ENCODE measurements around the gene SERTM2. TPM values are rescaled to one million over a fixed set of nuclear protein-coding genes. Genes with fewer than 3 reads are reported as not detected.
"Not testable (repeated sequence)": the region's sequence is repeated elsewhere in the genome, so short reads cannot be mapped to it uniquely, and the experiment has no call there.

Gene SERTM2
- total and polyA plus RNA-seq, 2 experiments from 2014 or later = 1.6 to 2.9 TPM

DNA sequence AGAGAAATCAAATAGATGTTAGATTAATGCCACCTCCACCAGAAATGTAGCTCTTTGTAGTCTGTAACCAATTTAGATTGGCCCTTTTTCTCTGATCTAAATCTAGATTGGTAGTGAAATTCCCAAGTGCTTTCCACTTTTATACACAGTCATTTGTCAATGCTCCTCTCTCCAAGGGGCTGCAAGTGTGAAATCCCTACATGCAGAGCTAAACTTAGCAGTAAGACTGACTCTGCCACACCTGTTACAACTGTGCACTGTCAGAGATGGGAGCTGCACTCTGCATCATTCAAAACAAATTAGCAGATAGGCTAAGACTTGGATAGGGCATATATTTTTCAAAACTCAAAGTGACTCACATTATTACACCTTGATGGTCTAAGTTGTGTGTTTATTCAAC, 9.1 kb downstream of the SERTM2 start:
- no peak overlapping the region for H3K4me2 ChIP-seq
- no peaks in the 10 kb centered on the region for H4K20me1 ChIP-seq (ENCODE audit: insufficient read depth, poor library complexity, severe bottlenecking)
- H3K79me2 ChIP-seq = no peaks in the 10 kb centered on the region
- H3K4me3 ChIP-seq = no peak overlapping the region
- H3K27me3 ChIP-seq = no peaks in the 10 kb centered on the region
- no peaks in the 10 kb centered on the region for H3K9me2 ChIP-seq (replicated peaks; ENCODE audit: insufficient read depth)
- DNase-seq (ENCODE audit: low spot score) = no peak
- H2AFZ ChIP-seq = no peak overlapping the region
- H3K36me3 ChIP-seq (replicated peaks; ENCODE audit: insufficient read depth, low read depth) = no peaks in the 10 kb centered on the region
- H3K4me1 ChIP-seq (ENCODE audit: insufficient read depth) = no peaks in the 10 kb centered on the region
- TF ChIP-seq, protein P1, sequence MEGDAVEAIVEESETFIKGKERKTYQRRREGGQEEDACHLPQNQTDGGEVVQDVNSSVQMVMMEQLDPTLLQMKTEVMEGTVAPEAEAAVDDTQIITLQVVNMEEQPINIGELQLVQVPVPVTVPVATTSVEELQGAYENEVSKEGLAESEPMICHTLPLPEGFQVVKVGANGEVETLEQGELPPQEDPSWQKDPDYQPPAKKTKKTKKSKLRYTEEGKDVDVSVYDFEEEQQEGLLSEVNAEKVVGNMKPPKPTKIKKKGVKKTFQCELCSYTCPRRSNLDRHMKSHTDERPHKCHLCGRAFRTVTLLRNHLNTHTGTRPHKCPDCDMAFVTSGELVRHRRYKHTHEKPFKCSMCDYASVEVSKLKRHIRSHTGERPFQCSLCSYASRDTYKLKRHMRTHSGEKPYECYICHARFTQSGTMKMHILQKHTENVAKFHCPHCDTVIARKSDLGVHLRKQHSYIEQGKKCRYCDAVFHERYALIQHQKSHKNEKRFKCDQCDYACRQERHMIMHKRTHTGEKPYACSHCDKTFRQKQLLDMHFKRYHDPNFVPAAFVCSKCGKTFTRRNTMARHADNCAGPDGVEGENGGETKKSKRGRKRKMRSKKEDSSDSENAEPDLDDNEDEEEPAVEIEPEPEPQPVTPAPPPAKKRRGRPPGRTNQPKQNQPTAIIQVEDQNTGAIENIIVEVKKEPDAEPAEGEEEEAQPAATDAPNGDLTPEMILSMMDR (IDR thresholded peaks at IDR 0.05; ENCODE audit: poor library complexity) = no peak
- TF ChIP-seq EZH2 (IDR thresholded peaks at IDR 0.05; ENCODE audit: borderline replicate concordance) (no peak), EZH2phosphoT487 (IDR thresholded peaks at IDR 0.05; ENCODE audit: low read depth, severe bottlenecking, unreplicated experiment) (no peak)
- H3K9me3 ChIP-seq (ENCODE audit: low read depth) = no peaks in the 10 kb centered on the region
- no peak overlapping the region for H3K27ac ChIP-seq

DNA sequence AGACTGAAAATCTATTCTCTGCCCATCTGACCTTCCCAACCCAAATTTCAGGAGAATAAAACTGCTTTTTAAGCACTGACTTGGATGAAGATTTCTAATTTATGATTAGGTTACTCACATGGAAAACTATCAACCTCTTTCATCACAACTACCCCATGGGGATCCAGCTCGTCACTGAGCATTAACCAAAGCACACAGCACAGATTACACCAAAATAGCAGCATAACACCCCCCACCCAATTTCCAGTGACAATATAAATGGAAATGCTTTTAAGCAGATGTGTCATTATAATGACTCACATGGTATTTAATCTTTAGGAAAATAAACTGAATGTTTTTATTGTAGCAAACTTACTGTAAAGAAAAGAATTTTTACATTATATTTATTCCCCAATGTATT, 9.7 kb downstream of the SERTM2 start:
- 77% methylated on average over 1 of the region's 1 CpG for WGBS (ENCODE audit: low lambda C conversion rate, missing lambda C conversion rate)
- Histone ChIP-seq H3K4me3 (no peak overlapping the region), H3K4me2 (no peak overlapping the region), H3K36me3 (replicated peaks; ENCODE audit: insufficient read depth, low read depth) (no peaks in the 10 kb centered on the region), H3K9me3 (ENCODE audit: low read depth) (no peaks in the 10 kb centered on the region), H4K20me1 (ENCODE audit: insufficient read depth, poor library complexity, severe bottlenecking) (no peaks in the 10 kb centered on the region), H3K9me2 (replicated peaks; ENCODE audit: insufficient read depth) (no peaks in the 10 kb centered on the region), H3K79me2 (no peaks in the 10 kb centered on the region), H3K27ac (no peak overlapping the region), H3K27me3 (no peaks in the 10 kb centered on the region), H3K4me1 (ENCODE audit: insufficient read depth) (no peaks in the 10 kb centered on the region), H2AFZ (no peak overlapping the region)
- no peak for DNase-seq (ENCODE audit: low spot score)
- no peak for TF ChIP-seq EZH2 (IDR thresholded peaks at IDR 0.05; ENCODE audit: borderline replicate concordance)
- TF ChIP-seq, protein P1 (IDR thresholded peaks at IDR 0.05; ENCODE audit: poor library complexity) = no peak
- TF ChIP-seq EZH2phosphoT487 (IDR thresholded peaks at IDR 0.05; ENCODE audit: low read depth, severe bottlenecking, unreplicated experiment) = no peak

DNA sequence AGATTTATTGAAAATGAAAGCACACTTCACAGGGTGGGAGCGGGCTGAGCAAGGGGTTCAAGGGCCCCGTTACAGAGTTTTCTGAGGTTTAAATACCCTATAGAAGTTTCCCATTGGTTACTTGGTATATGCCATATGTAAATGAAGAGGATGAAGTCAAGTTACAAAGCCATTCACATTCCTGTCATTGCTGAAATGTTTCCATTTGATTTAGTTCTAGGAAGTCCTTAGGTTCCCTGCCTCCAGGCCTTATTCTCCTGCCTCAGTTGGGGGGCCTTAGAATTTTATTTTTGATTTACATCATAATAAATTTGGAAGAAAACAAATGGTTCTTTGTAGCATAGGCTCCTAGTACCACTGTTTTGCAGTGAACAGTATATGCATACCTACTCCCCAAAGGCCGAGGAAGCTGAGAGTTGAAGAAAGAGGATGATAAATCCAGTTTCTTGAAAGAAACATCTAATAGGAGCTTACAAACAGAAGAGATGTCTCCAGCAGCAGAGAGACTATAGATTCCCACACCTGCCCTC, 31.8 kb downstream of the SERTM2 start:
- Histone ChIP-seq H3K79me2 (no peaks in the 10 kb centered on the region), H3K27me3 (no peaks in the 10 kb centered on the region), H3K9me2 (replicated peaks; ENCODE audit: insufficient read depth) (no peaks in the 10 kb centered on the region), H3K4me3 (no peak overlapping the region), H3K27ac (no peak overlapping the region), H3K9me3 (ENCODE audit: low read depth) (no peaks in the 10 kb centered on the region), H4K20me1 (ENCODE audit: insufficient read depth, poor library complexity, severe bottlenecking) (no peaks in the 10 kb centered on the region), H3K4me1 (ENCODE audit: insufficient read depth) (no peaks in the 10 kb centered on the region), H3K36me3 (replicated peaks; ENCODE audit: insufficient read depth, low read depth) (no peaks in the 10 kb centered on the region), H3K4me2 (no peak overlapping the region), H2AFZ (no peak overlapping the region)
- WGBS (ENCODE audit: low lambda C conversion rate, missing lambda C conversion rate) = 62% methylated on average over 3 of the region's 3 CpGs
- no peak for TF ChIP-seq EZH2phosphoT487 (IDR thresholded peaks at IDR 0.05; ENCODE audit: low read depth, severe bottlenecking, unreplicated experiment)
- TF ChIP-seq EZH2 (IDR thresholded peaks at IDR 0.05; ENCODE audit: borderline replicate concordance) = no peak
- TF ChIP-seq, protein P1 (IDR thresholded peaks at IDR 0.05; ENCODE audit: poor library complexity) = no peak
- no peak for DNase-seq (ENCODE audit: low spot score)

DNA sequence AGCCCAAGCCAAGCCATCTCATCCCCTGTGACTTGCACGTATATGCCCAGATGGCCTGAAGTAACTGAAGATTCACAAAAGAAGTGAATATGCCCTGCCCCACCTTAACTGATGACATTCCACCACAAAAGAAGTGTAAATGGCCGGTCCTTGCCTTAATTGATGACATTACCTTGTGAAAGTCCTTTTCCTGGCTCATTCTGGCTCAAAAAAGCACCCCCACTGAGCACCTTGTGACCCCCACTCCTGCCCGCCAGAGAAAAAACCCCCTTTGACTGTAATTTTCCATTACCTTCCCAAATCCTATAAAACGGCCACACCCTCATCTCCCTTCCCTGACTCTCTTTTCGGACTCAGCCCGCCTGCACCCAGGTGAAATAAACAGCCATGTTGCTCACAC, 37.8 kb downstream of the SERTM2 start:
- H3K27ac ChIP-seq; H3K79me2 ChIP-seq; DNase-seq (ENCODE audit: low spot score); H4K20me1 ChIP-seq (ENCODE audit: insufficient read depth, poor library complexity, severe bottlenecking); H2AFZ ChIP-seq; H3K36me3 ChIP-seq (replicated peaks; ENCODE audit: insufficient read depth, low read depth); H3K9me3 ChIP-seq (ENCODE audit: low read depth); H3K9me2 ChIP-seq (replicated peaks; ENCODE audit: insufficient read depth); H3K4me2 ChIP-seq; H3K4me3 ChIP-seq; H3K27me3 ChIP-seq; H3K4me1 ChIP-seq (ENCODE audit: insufficient read depth): not testable (repeated sequence)
- 61% methylated on average over 6 of the region's 6 CpGs for WGBS (ENCODE audit: low lambda C conversion rate, missing lambda C conversion rate)

Data from hepatocyte (in vitro differentiated cells).